Thoracic aorta (tissue), 2 donors: ENCODE data around the gene RNF151. TPM values are rescaled to one million over a fixed set of nuclear protein-coding genes. Genes with fewer than 3 reads are reported as not detected.

Source experiments
- ATAC-seq: fragments of 150-250 bp; one replicate; pipeline ENCODE4 v1.8.0; 2017; ENCODE audit warnings: low read depth; ENCODE audit not compliant: insufficient number of reproducible peaks, low FRiP score
- DNase-seq: peaks from one replicate; pipeline ENCODE4 v3.0.0-alpha.2; 2020; ENCODE audit warnings: low spot score
- H3K27ac ChIP-seq, 2 donors: fragments of 200-600 bp; sonication (generic); 1 replicate in 1 of 2; 2 replicates in 1 of 2; pipeline ENCODE4 v1.5.1; 2016; ENCODE audit warnings: mild to moderate bottlenecking in 2 of 2, moderate library complexity in 2 of 2
- H3K27me3 ChIP-seq: fragments of 200-600 bp; sonication (generic); replicated peaks from 2 replicates; pipeline ENCODE4 v1.6.0; 2016; ENCODE audit warnings: mild to moderate bottlenecking; ENCODE audit not compliant: insufficient read depth
- H3K36me3 ChIP-seq: fragments of 200-600 bp; sonication (generic); one replicate; pipeline ENCODE4 v1.5.1; 2016
- H3K4me1 ChIP-seq, 2 donors: fragments of 200-600 bp; sonication (generic); 1 replicate in 1 of 2; 2 replicates in 1 of 2; pipeline versions ENCODE4 v1.5.1 to v1.6.0; 2016; ENCODE audit warnings: low read depth in 2 of 2, mild to moderate bottlenecking in 1 of 2; ENCODE audit not compliant: control insufficient read depth in 1 of 2
- H3K4me3 ChIP-seq: fragments of 200-600 bp; sonication (generic); 2 replicates; pipeline ENCODE4 v1.5.1; 2016; ENCODE audit warnings: mild to moderate bottlenecking
- H3K9me3 ChIP-seq: fragments of 200-600 bp; sonication (generic); 2 replicates; pipeline ENCODE4 v1.5.1; 2016
- CTCF ChIP-seq: fragments of 200-600 bp; sonication (generic); IDR thresholded peaks from one replicate; pipeline ENCODE4 v1.5.1; 2019; ENCODE audit warnings: antibody characterized with exemption
- total RNA-seq, 2 donors: library from RNA; depleted of rRNA; stranded (reverse); fragments of >200 nt; gene quantifications; one replicate each; pipeline versions ENCODE4 v1.1.0 to v1.2.3, GENCODE V29; 2016

RNF151 gene, protein sequence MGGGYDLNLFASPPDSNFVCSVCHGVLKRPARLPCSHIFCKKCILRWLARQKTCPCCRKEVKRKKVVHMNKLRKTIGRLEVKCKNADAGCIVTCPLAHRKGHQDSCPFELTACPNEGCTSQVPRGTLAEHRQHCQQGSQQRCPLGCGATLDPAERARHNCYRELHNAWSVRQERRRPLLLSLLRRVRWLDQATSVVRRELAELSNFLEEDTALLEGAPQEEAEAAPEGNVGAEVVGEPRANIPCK
- not detected for total RNA-seq

- no peak for TF ChIP-seq CTCF
- DNase-seq = no peak
- H3K27ac ChIP-seq = peak within 1 kb of the TSS; percentile 96 to 97
- ATAC-seq = no peak
- no peaks in the 10 kb centered on the region for H3K27me3 ChIP-seq
- peaks cover 15% of the 10 kb centered on the region for H3K36me3 ChIP-seq
- H3K4me1 ChIP-seq = peaks cover 13 to 17% of the 10 kb centered on the region in 2 donors
- no peaks in the 10 kb centered on the region for H3K9me3 ChIP-seq
- peak within 1 kb of the TSS; percentile 92 for H3K4me3 ChIP-seq
Observed at GRCh38 chr16:1966460-1966859, at the start of gene RNF151. Gene RNF151 (plus strand): TSS chr16:1966856. CDS start chr16:1966882, 26 bp downstream.

DNA sequence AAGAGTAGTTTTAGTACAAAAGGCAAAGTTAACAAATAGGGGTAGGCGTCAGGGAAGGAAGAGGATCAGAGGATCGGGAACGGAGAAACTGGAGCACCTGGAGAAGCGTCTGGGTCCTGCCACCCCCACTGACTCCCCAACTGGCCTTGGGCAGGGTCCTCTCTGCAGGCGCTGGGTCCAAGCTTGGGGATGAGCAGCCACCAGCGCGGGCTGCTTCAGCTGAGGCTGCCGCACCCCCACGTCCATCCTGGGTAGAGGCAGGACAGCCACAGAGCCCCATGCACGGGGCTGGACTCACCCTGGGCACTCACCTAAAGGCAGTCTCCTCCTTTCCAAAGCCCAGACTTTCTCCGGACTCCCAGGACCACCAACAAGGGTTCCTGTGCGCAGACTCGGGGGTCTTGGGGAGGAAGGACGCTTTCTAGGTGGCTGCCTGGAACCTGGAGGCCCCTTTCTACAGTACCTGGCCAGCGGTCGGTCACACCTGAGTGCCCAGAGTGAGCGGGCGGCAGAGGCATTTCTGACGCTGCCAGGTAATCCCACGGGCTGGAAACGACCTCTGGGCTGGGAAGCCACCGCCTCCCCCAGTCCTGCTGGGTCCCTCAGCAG lies 49.5 kb upstream of the RNF151 start:
- Histone ChIP-seq H3K9me3 (no peaks in the 10 kb centered on the region), H3K4me3 (no peak overlapping the region), H3K36me3 (no peaks in the 10 kb centered on the region), H3K4me1 (no peaks in the 10 kb centered on the region), H3K27ac (no peak overlapping the region), H3K27me3 (peaks cover 11% of the 10 kb centered on the region)
- TF ChIP-seq CTCF = no peak
- no peak for DNase-seq
- ATAC-seq = no peak

GRCh38 chr16:1917665-1918350 lies 48.8 kb upstream of the RNF151 start:
- no peak for TF ChIP-seq CTCF
- Histone ChIP-seq H3K4me1 (no peaks in the 10 kb centered on the region), H3K9me3 (no peaks in the 10 kb centered on the region), H3K27ac (no peak overlapping the region), H3K36me3 (no peaks in the 10 kb centered on the region), H3K27me3 (peaks cover 12% of the 10 kb centered on the region), H3K4me3 (no peak overlapping the region)
- ATAC-seq (no peak), DNase-seq (no peak)

GRCh38 chr16:1918351-1919326 lies 48.0 kb upstream of the RNF151 start, which contains the start of gene HS3ST6:
Gene HS3ST6 (minus strand): TSS chr16:1918415. CDS start chr16:1918323, 92 bp downstream.
- DNase-seq = no peak
- H3K4me1 ChIP-seq = no peaks in the 10 kb centered on the region
- no peak within 1 kb of the TSS for H3K27ac ChIP-seq
- no peaks in the 10 kb centered on the region for H3K9me3 ChIP-seq
- ATAC-seq = no peak
- no peak for TF ChIP-seq CTCF
- no peaks in the 10 kb centered on the region for H3K36me3 ChIP-seq
- peaks cover 18% of the 10 kb centered on the region for H3K27me3 ChIP-seq
- H3K4me3 ChIP-seq = no peak within 1 kb of the TSS
